ENCODE results near the gene STXBP4. TPM values are rescaled to one million over a fixed set of nuclear protein-coding genes. Genes with fewer than 3 reads are reported as not detected.

Gene STXBP4
- total and polyA plus RNA-seq, 8 donors: 0.68 to 65.3 (median 6.0) TPM

- no peaks in the 10 kb centered on the region for H3K27me3 ChIP-seq
- peaks cover 0 to 5% (median 0%) of the 10 kb centered on the region in 4 donors for H3K4me1 ChIP-seq
- peaks cover 0 to 31% (median 28%) of the 10 kb centered on the region in 4 donors for H3K36me3 ChIP-seq
- H3K4me3 ChIP-seq: no peak overlapping the region
- H3K27ac ChIP-seq: no peak overlapping the region
- intact Hi-C loops (cut with DNase I; ENCODE audit: low total_unique reads): no loop called here
- TF ChIP-seq POLR2AphosphoS5 (IDR thresholded peaks at IDR 0.05) (no peak), EP300 (IDR thresholded peaks at IDR 0.05) (no peak)
- 89 to 97% (median 94%) methylated on average over 1 of the region's 1 CpG for WGBS, 5 donors
- no peak for DNase-seq
- no peaks in the 10 kb centered on the region for H3K9me3 ChIP-seq
Measured at GRCh38 chr17:54945671-54946070, 22.9 kb upstream of the STXBP4 start.

GRCh38 chr17:54947396-54947795 lies 21.2 kb upstream of the STXBP4 start:
- Histone ChIP-seq H3K27ac (no peak overlapping the region), H3K27me3 (no peaks in the 10 kb centered on the region), H3K4me3 (no peak overlapping the region), H3K9me3 (no peaks in the 10 kb centered on the region), H3K36me3 (peaks cover 12 to 47% (median 42%) of the 10 kb centered on the region in 4 donors), H3K4me1 (peaks cover 0 to 5% (median 0%) of the 10 kb centered on the region in 4 donors)
- DNase-seq: no peak
- TF ChIP-seq EP300 (IDR thresholded peaks at IDR 0.05) (no peak), POLR2A (IDR thresholded peaks at IDR 0.05) (no peak), POLR2AphosphoS5 (IDR thresholded peaks at IDR 0.05) (no peak), CTCF (IDR thresholded peaks at IDR 0.05) (no peak)
- 88 to 100% (median 93%) methylated on average over 2 of the region's 2 CpGs for WGBS, 5 donors
- intact Hi-C loops (cut with DNase I; ENCODE audit: low total_unique reads): no loop called here

GRCh38 chr17:54948380-54948779 lies 20.2 kb upstream of the STXBP4 start:
- intact Hi-C loops (cut with DNase I; ENCODE audit: low total_unique reads): no loop called here
- no peak for DNase-seq
- H3K9me3 ChIP-seq: no peaks in the 10 kb centered on the region
- no peaks in the 10 kb centered on the region for H3K27me3 ChIP-seq
- H3K4me1 ChIP-seq: peaks cover 0 to 5% (median 0%) of the 10 kb centered on the region in 4 donors
- H3K36me3 ChIP-seq: peaks cover 16 to 57% (median 45%) of the 10 kb centered on the region in 4 donors
- H3K27ac ChIP-seq: no peak overlapping the region
- no peak for TF ChIP-seq POLR2AphosphoS5 (IDR thresholded peaks at IDR 0.05)
- TF ChIP-seq CTCF (IDR thresholded peaks at IDR 0.05): no peak
- TF ChIP-seq POLR2A (IDR thresholded peaks at IDR 0.05): no peak
- no peak for TF ChIP-seq EP300 (IDR thresholded peaks at IDR 0.05)
- WGBS, 5 donors: 52 to 70% (median 62%) methylated on average over 5 of the region's 5 CpGs
- no peak overlapping the region for H3K4me3 ChIP-seq

- TF ChIP-seq POLR2A (IDR thresholded peaks at IDR 0.05) (no peak), EP300 (IDR thresholded peaks at IDR 0.05) (no peak), POLR2AphosphoS5 (IDR thresholded peaks at IDR 0.05) (no peak), CTCF (IDR thresholded peaks at IDR 0.05) (no peak)
- no peak overlapping the region for H3K27ac ChIP-seq
- peaks cover 16 to 74% (median 60%) of the 10 kb centered on the region in 4 donors for H3K36me3 ChIP-seq
- DNase-seq: peak in 1 of 2 donors; percentile 30
- H3K9me3 ChIP-seq: no peaks in the 10 kb centered on the region
- H3K4me3 ChIP-seq: no peak overlapping the region
- peaks cover 0 to 5% (median 0%) of the 10 kb centered on the region in 4 donors for H3K4me1 ChIP-seq
- 71 to 93% (median 85%) methylated on average over 2 of the region's 2 CpGs for WGBS, 5 donors
- H3K27me3 ChIP-seq: no peaks in the 10 kb centered on the region
- intact Hi-C loops (cut with DNase I; ENCODE audit: low total_unique reads): no loop called here
Measured at GRCh38 chr17:54950116-54950515, 18.4 kb upstream of the STXBP4 start.

GRCh38 chr17:54951286-54951685 lies 17.3 kb upstream of the STXBP4 start:
- WGBS, 5 donors: 73 to 87% (median 75%) methylated on average over 4 of the region's 4 CpGs
- Histone ChIP-seq H3K9me3 (no peaks in the 10 kb centered on the region), H3K27me3 (no peaks in the 10 kb centered on the region), H3K36me3 (peaks cover 16 to 79% (median 64%) of the 10 kb centered on the region in 4 donors), H3K27ac (no peak overlapping the region), H3K4me1 (peaks cover 0 to 5% (median 0%) of the 10 kb centered on the region in 4 donors), H3K4me3 (no peak overlapping the region)
- TF ChIP-seq CTCF (IDR thresholded peaks at IDR 0.05) (no peak), POLR2A (IDR thresholded peaks at IDR 0.05) (no peak)
- DNase-seq: no peak
- intact Hi-C loops (cut with DNase I; ENCODE audit: low total_unique reads): no loop called here
